IPS-18a (cell line): ENCODE results near the gene TJP3.

ENCODE experiments used
- H3K27ac ChIP-seq: one replicate; pipeline ENCODE4 v1.5.1; 2013; ENCODE audit warnings: low read length
- H3K27me3 ChIP-seq: one replicate; pipeline ENCODE4 v1.6.1; 2013; ENCODE audit warnings: mild to moderate bottlenecking, low read length; ENCODE audit not compliant: control insufficient read depth, insufficient read depth
- H3K36me3 ChIP-seq: one replicate; pipeline ENCODE4 v1.6.1; 2013; ENCODE audit warnings: low read depth, low read length; ENCODE audit not compliant: control insufficient read depth
- H3K4me1 ChIP-seq: one replicate; pipeline ENCODE4 v1.6.1; 2013; ENCODE audit warnings: low read depth, low read length; ENCODE audit not compliant: control insufficient read depth
- H3K4me3 ChIP-seq: one replicate; pipeline ENCODE4 v1.5.1; 2013; ENCODE audit warnings: low read length
- H3K9ac ChIP-seq: one replicate; pipeline ENCODE4 v1.6.1; 2013; ENCODE audit warnings: mild to moderate bottlenecking, low read length, moderate library complexity
- H3K9me3 ChIP-seq: one replicate; pipeline ENCODE4 v1.6.1; 2013; ENCODE audit warnings: low read depth, low read length; ENCODE audit not compliant: control insufficient read depth

The TJP3 gene

DNA sequence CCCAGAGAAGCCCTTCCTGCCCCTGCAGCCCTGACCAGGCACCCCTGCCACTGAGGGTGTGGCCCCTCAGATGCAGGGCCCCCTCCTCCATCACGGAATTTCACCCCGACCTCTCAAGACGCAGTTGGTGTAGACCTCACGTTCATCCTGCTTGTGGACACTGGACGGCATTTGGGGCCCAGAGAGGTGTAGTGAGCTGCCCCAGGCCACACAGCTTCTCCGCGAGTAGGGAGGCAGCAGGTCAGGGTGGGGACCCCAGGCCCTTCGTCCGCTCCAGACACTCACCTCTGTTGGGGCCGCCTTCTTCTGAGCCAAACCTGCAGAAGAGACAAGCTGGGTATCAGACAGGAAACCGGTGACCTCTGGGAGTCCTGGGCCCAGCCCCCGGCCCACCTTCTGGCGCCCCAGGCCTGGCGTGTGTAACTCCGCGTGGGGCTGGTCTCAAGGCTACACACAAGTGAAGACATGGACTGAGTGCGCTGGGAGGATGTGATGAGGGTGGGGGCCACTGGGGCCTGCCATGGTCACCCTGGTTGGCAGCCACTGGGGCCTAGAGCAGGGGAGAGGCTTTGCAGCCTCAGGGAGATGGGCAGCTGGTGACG is 41.0 kb upstream of the TJP3 start:
- no peak overlapping the region for H3K9ac ChIP-seq
- H3K9me3 ChIP-seq: no peaks in the 10 kb centered on the region
- peaks cover 11% of the 10 kb centered on the region for H3K36me3 ChIP-seq
- H3K27me3 ChIP-seq: no peaks in the 10 kb centered on the region
- no peak overlapping the region for H3K4me3 ChIP-seq
- no peaks in the 10 kb centered on the region for H3K4me1 ChIP-seq
- H3K27ac ChIP-seq: no peak overlapping the region

DNA sequence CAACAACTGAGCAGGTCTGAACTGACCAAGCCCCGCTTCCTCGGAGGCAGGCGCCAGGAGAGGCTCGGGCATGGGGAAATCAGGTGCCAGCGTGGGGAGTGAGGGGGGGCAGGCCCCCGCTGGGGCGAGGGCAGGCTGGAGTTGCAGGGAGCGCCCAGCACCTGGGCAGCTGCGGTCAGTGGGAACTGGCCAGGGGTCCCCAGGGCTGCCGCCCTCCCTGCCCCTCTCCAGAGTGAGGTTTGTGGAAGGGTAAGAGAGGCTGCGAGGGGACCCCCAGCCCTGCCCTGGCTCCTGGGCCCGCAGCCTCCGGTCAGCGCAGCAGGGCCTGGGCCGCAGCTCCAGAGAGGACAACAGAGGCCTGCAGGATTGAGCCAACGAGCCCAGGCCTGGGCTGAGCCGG is 40.4 kb upstream of the TJP3 start:
- H3K9me3 ChIP-seq: no peaks in the 10 kb centered on the region
- H3K4me1 ChIP-seq: no peaks in the 10 kb centered on the region
- no peak overlapping the region for H3K4me3 ChIP-seq
- no peak overlapping the region for H3K9ac ChIP-seq
- no peak overlapping the region for H3K27ac ChIP-seq
- peaks cover 11% of the 10 kb centered on the region for H3K36me3 ChIP-seq
- H3K27me3 ChIP-seq: no peaks in the 10 kb centered on the region

GRCh38 chr19:3668331-3669081 is 39.7 kb upstream of the TJP3 start:
- Histone ChIP-seq H3K9ac (no peak overlapping the region), H3K27ac (no peak overlapping the region), H3K4me3 (no peak overlapping the region), H3K9me3 (no peaks in the 10 kb centered on the region), H3K4me1 (no peaks in the 10 kb centered on the region), H3K36me3 (peaks cover 6% of the 10 kb centered on the region), H3K27me3 (no peaks in the 10 kb centered on the region)

DNA sequence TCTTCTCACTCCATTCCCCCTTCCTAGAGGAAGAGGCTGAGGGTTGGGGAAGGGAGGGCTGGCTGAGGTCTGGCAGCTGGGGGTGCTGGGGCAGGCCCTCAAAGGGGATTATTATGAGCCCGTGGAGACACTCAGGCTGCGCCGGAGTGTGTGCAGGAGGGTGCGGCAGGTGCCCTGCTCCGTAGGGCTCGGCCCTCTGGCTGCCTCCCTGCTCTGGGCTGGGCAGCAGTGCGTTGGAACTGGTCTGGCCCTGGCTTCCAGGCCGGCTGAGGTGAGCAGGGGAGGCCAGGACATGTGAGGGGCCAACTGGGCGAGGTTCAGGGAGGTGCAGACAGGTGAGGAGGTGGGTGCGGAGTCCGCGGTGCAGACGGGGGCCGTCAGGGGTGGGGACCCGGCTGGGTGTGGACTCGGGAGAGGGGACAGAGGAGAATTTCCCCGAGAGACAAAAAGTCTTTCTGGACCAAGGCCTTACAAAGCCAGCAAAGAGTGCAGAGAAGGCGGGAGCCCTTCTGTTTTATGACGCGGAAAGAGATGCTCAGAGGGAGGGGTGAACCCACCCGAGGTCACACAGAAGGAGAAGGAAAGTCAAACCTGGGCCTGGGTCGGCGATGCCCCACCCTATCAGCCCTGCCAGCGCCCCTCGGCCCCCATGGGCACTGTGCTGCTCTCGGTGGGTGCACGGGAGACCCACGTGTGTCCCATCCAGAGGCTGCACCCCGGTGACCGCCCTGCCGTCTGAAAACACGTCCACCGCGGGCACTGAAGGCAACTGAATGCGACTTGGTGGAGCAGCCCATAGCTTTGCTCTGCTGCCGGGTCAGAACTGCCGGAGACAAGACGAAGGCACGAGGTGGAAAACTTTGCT is 38.9 kb upstream of the TJP3 start:
- Histone ChIP-seq H3K9ac (no peak overlapping the region), H3K27ac (no peak overlapping the region)

GRCh38 chr19:3669947-3670795 is 38.0 kb upstream of the TJP3 start:
- Histone ChIP-seq H3K9ac (no peak overlapping the region), H3K4me3 (no peak overlapping the region), H3K9me3 (no peaks in the 10 kb centered on the region), H3K27ac (no peak overlapping the region), H3K4me1 (no peaks in the 10 kb centered on the region), H3K27me3 (no peaks in the 10 kb centered on the region), H3K36me3 (no peaks in the 10 kb centered on the region)

More for the DNA sequence above, 38.9 kb upstream of the TJP3 start:
- no peaks in the 10 kb centered on the region for H3K4me1 ChIP-seq
- no peaks in the 10 kb centered on the region for H3K9me3 ChIP-seq
- H3K27me3 ChIP-seq: no peaks in the 10 kb centered on the region
- no peaks in the 10 kb centered on the region for H3K36me3 ChIP-seq
- H3K4me3 ChIP-seq: no peak overlapping the region

- H3K36me3 ChIP-seq: no peaks in the 10 kb centered on the region
- no peaks in the 10 kb centered on the region for H3K9me3 ChIP-seq
- H3K4me3 ChIP-seq: no peak overlapping the region
- H3K9ac ChIP-seq: no peak overlapping the region
- H3K27ac ChIP-seq: no peak overlapping the region
- H3K4me1 ChIP-seq: no peaks in the 10 kb centered on the region
- no peaks in the 10 kb centered on the region for H3K27me3 ChIP-seq
Observed at GRCh38 chr19:3670796-3671679, 37.1 kb upstream of the TJP3 start.

DNA sequence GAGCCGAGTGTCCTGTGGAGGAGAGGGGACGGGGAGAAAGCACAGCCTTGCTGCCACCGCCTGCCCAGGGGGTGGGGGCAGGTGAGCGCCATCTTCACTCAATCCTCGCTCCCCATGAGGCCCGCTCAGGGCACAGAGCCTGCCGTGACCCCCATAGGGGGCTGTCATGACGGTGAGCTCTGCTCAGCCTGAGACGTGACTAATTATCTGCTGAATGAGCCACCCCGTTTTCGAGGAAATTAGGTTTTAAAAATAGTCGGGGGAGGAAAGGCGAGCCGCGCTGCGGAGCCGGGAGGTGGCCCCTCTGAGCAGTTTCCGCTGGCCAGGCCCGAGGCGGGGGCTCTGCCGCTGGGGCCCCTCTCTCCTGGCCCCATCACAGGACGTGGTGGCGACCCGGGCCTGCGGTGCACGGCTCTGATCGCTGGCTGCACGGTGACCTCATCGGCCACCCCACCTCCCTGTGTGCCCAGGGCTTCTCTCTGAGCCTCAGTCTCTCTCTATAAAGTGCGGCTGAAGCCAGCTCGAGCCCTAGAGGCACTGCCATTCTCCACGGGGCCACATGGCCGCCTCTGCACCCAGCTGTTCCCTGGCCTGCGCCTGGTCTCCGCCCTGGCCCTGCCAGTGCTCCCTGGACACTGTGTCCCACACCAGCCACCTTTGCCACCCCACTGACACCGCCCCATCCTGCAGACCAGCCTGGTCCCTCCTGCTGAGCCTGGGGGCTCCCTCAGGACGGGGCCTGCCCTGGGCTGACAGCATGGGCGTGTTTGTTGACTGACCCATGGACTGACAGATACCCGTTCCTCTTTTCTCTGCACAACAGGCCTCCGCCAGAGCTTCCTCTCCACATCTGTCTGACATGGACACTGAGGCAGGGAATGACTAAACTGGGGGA is 36.3 kb upstream of the TJP3 start:
- H3K9me3 ChIP-seq: no peaks in the 10 kb centered on the region

DNA sequence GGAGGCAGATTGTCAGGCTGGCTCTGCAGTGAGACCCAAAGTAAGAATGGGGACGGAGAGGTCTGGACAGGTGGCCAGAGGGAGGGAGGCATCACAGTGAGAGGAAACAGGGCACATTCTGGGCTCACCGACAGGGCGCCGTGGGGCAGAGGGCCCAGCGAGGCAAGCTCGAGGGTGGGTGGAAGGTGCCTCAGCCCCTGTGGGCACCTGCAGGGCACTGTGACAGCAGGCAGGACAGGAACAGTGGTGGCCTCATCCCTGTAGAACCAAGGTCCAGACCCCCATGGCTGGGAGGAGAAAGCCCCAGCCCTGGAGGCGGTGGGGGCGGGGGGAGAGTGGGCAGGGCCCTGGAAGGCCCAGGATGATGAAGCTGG is 35.6 kb upstream of the TJP3 start:
- no peaks in the 10 kb centered on the region for H3K27me3 ChIP-seq
- no peaks in the 10 kb centered on the region for H3K36me3 ChIP-seq
- no peaks in the 10 kb centered on the region for H3K4me1 ChIP-seq
- H3K9ac ChIP-seq: no peak overlapping the region
- H3K4me3 ChIP-seq: no peak overlapping the region
- no peak overlapping the region for H3K27ac ChIP-seq
- H3K9me3 ChIP-seq: no peaks in the 10 kb centered on the region

More for the DNA sequence above, 36.3 kb upstream of the TJP3 start:
- no peak overlapping the region for H3K4me3 ChIP-seq
- H3K9ac ChIP-seq: no peak overlapping the region
- no peaks in the 10 kb centered on the region for H3K4me1 ChIP-seq
- no peaks in the 10 kb centered on the region for H3K27me3 ChIP-seq
- no peaks in the 10 kb centered on the region for H3K36me3 ChIP-seq
- H3K27ac ChIP-seq: no peak overlapping the region

DNA sequence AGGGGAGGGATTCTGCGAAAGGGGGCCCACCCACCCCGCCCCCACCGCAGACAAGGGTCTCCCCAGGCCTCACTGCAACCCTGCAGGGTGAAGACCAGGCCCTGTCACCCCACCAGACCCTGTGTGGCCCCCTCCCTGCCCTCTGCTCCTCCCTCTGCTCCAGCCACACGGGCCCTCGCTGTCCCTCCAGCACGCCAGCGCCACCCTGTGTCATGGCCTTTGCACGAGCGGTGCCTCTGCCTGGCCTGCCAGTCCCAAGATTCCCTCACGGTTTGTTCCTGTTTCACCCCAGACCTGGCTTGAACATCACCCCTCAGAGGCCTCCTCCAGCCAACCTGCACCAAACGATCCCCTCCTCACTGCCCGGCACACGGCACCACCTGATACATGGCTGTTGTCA is 35.2 kb upstream of the TJP3 start:
- Histone ChIP-seq H3K4me3 (no peak overlapping the region), H3K9me3 (no peaks in the 10 kb centered on the region), H3K9ac (no peak overlapping the region), H3K27ac (no peak overlapping the region), H3K4me1 (no peaks in the 10 kb centered on the region), H3K36me3 (no peaks in the 10 kb centered on the region), H3K27me3 (no peaks in the 10 kb centered on the region)
